ENCODE results near the gene OGFR.

Gene OGFR

GRCh38 chr20:62834967-62835730 lies 30.5 kb downstream of the OGFR start:
- Histone ChIP-seq H3K27ac (ENCODE audit: low read length) (no peak overlapping the region), H3K4me3 (ENCODE audit: low read length) (no peak overlapping the region), H3K9ac (ENCODE audit: low read depth, low read length) (no peak overlapping the region), H3K27me3 (ENCODE audit: insufficient read depth, low read length) (no peaks in the 10 kb centered on the region), H3K36me3 (ENCODE audit: insufficient read depth, low read depth, low read length) (peaks cover 19% of the 10 kb centered on the region), H3K4me1 (ENCODE audit: insufficient read depth, low read length) (no peaks in the 10 kb centered on the region), H3K9me3 (ENCODE audit: insufficient read depth, low read depth, low read length) (no peaks in the 10 kb centered on the region)

GRCh38 chr20:62835931-62836861 lies 31.6 kb downstream of the OGFR start:
- Histone ChIP-seq H3K27ac (ENCODE audit: low read length) (no peak overlapping the region), H3K9ac (ENCODE audit: low read depth, low read length) (no peak overlapping the region), H3K36me3 (ENCODE audit: insufficient read depth, low read depth, low read length) (peaks cover 24% of the 10 kb centered on the region), H3K27me3 (ENCODE audit: insufficient read depth, low read length) (no peaks in the 10 kb centered on the region), H3K9me3 (ENCODE audit: insufficient read depth, low read depth, low read length) (no peaks in the 10 kb centered on the region), H3K4me3 (ENCODE audit: low read length) (no peak overlapping the region), H3K4me1 (ENCODE audit: insufficient read depth, low read length) (no peaks in the 10 kb centered on the region)

- no peaks in the 10 kb centered on the region for H3K9me3 ChIP-seq (ENCODE audit: insufficient read depth, low read depth, low read length)
- H3K27me3 ChIP-seq (ENCODE audit: insufficient read depth, low read length): no peaks in the 10 kb centered on the region
- H3K4me1 ChIP-seq (ENCODE audit: insufficient read depth, low read length): no peaks in the 10 kb centered on the region
- no peak overlapping the region for H3K4me3 ChIP-seq (ENCODE audit: low read length)
- no peak overlapping the region for H3K9ac ChIP-seq (ENCODE audit: low read depth, low read length)
- no peak overlapping the region for H3K27ac ChIP-seq (ENCODE audit: low read length)
- H3K36me3 ChIP-seq (ENCODE audit: insufficient read depth, low read depth, low read length): peaks cover 26% of the 10 kb centered on the region
Measured at GRCh38 chr20:62836967-62837490, 32.4 kb downstream of the OGFR start.

- H3K36me3 ChIP-seq (ENCODE audit: insufficient read depth, low read depth, low read length): peaks cover 26% of the 10 kb centered on the region
- H3K4me3 ChIP-seq (ENCODE audit: low read length): no peak overlapping the region
- no peaks in the 10 kb centered on the region for H3K4me1 ChIP-seq (ENCODE audit: insufficient read depth, low read length)
- no peaks in the 10 kb centered on the region for H3K27me3 ChIP-seq (ENCODE audit: insufficient read depth, low read length)
- H3K9ac ChIP-seq (ENCODE audit: low read depth, low read length): no peak overlapping the region
- no peaks in the 10 kb centered on the region for H3K9me3 ChIP-seq (ENCODE audit: insufficient read depth, low read depth, low read length)
- H3K27ac ChIP-seq (ENCODE audit: low read length): no peak overlapping the region
Measured at GRCh38 chr20:62837790-62838127, 33.1 kb downstream of the OGFR start.

- no peak overlapping the region for H3K4me3 ChIP-seq (ENCODE audit: low read length)
- H3K36me3 ChIP-seq (ENCODE audit: insufficient read depth, low read depth, low read length): peaks cover 26% of the 10 kb centered on the region
Measured at GRCh38 chr20:62838128-62838891, 33.7 kb downstream of the OGFR start.

GRCh38 chr20:62839261-62839660 lies 34.6 kb downstream of the OGFR start:
- Histone ChIP-seq H3K36me3 (ENCODE audit: insufficient read depth, low read depth, low read length) (peaks cover 24% of the 10 kb centered on the region), H3K4me1 (ENCODE audit: insufficient read depth, low read length) (no peaks in the 10 kb centered on the region), H3K4me3 (ENCODE audit: low read length) (no peak overlapping the region), H3K27ac (ENCODE audit: low read length) (no peak overlapping the region), H3K9me3 (ENCODE audit: insufficient read depth, low read depth, low read length) (no peaks in the 10 kb centered on the region), H3K27me3 (ENCODE audit: insufficient read depth, low read length) (no peaks in the 10 kb centered on the region), H3K9ac (ENCODE audit: low read depth, low read length) (no peak overlapping the region)

More at GRCh38 chr20:62838128-62838891, 33.7 kb downstream of the OGFR start:
- no peaks in the 10 kb centered on the region for H3K9me3 ChIP-seq (ENCODE audit: insufficient read depth, low read depth, low read length)
- no peaks in the 10 kb centered on the region for H3K27me3 ChIP-seq (ENCODE audit: insufficient read depth, low read length)
- H3K9ac ChIP-seq (ENCODE audit: low read depth, low read length): no peak overlapping the region
- H3K4me1 ChIP-seq (ENCODE audit: insufficient read depth, low read length): no peaks in the 10 kb centered on the region
- H3K27ac ChIP-seq (ENCODE audit: low read length): no peak overlapping the region

GRCh38 chr20:62839816-62840215 lies 35.2 kb downstream of the OGFR start:
- Histone ChIP-seq H3K27ac (ENCODE audit: low read length) (no peak overlapping the region), H3K27me3 (ENCODE audit: insufficient read depth, low read length) (no peaks in the 10 kb centered on the region), H3K4me1 (ENCODE audit: insufficient read depth, low read length) (no peaks in the 10 kb centered on the region), H3K9ac (ENCODE audit: low read depth, low read length) (no peak overlapping the region), H3K4me3 (ENCODE audit: low read length) (no peak overlapping the region), H3K36me3 (ENCODE audit: insufficient read depth, low read depth, low read length) (peaks cover 23% of the 10 kb centered on the region), H3K9me3 (ENCODE audit: insufficient read depth, low read depth, low read length) (no peaks in the 10 kb centered on the region)

GRCh38 chr20:62840244-62841197 lies 35.9 kb downstream of the OGFR start:
- no peak overlapping the region for H3K9ac ChIP-seq (ENCODE audit: low read depth, low read length)
- H3K9me3 ChIP-seq (ENCODE audit: insufficient read depth, low read depth, low read length): no peaks in the 10 kb centered on the region

GRCh38 chr20:62841705-62842212 lies 37.1 kb downstream of the OGFR start:
- H3K9ac ChIP-seq (ENCODE audit: low read depth, low read length): no peak overlapping the region
- no peak overlapping the region for H3K4me3 ChIP-seq (ENCODE audit: low read length)
- H3K4me1 ChIP-seq (ENCODE audit: insufficient read depth, low read length): no peaks in the 10 kb centered on the region
- H3K9me3 ChIP-seq (ENCODE audit: insufficient read depth, low read depth, low read length): no peaks in the 10 kb centered on the region
- no peaks in the 10 kb centered on the region for H3K27me3 ChIP-seq (ENCODE audit: insufficient read depth, low read length)
- H3K36me3 ChIP-seq (ENCODE audit: insufficient read depth, low read depth, low read length): peaks cover 28% of the 10 kb centered on the region
- H3K27ac ChIP-seq (ENCODE audit: low read length): no peak overlapping the region

More at GRCh38 chr20:62840244-62841197, 35.9 kb downstream of the OGFR start:
- no peak overlapping the region for H3K4me3 ChIP-seq (ENCODE audit: low read length)
- peaks cover 20% of the 10 kb centered on the region for H3K36me3 ChIP-seq (ENCODE audit: insufficient read depth, low read depth, low read length)
- no peak overlapping the region for H3K27ac ChIP-seq (ENCODE audit: low read length)
- no peaks in the 10 kb centered on the region for H3K4me1 ChIP-seq (ENCODE audit: insufficient read depth, low read length)
- H3K27me3 ChIP-seq (ENCODE audit: insufficient read depth, low read length): no peaks in the 10 kb centered on the region

GRCh38 chr20:62843656-62844055 lies 39.0 kb downstream of the OGFR start:
- Histone ChIP-seq H3K9me3 (ENCODE audit: insufficient read depth, low read depth, low read length) (no peaks in the 10 kb centered on the region), H3K27ac (ENCODE audit: low read length) (no peak overlapping the region), H3K4me3 (ENCODE audit: low read length) (no peak overlapping the region), H3K27me3 (ENCODE audit: insufficient read depth, low read length) (no peaks in the 10 kb centered on the region), H3K4me1 (ENCODE audit: insufficient read depth, low read length) (no peaks in the 10 kb centered on the region), H3K9ac (ENCODE audit: low read depth, low read length) (no peak overlapping the region), H3K36me3 (ENCODE audit: insufficient read depth, low read depth, low read length) (peaks cover 20% of the 10 kb centered on the region)

All from iPS-20b (cell line).